PC-9 (cell line): Measurements from ENCODE around the gene ZNF570. TPM values are rescaled to one million over a fixed set of nuclear protein-coding genes. Genes with fewer than 3 reads are reported as not detected.
A peak's percentile ranks its signal among the peaks of the same experiment; 100 is the strongest.

Experiments
- BruUV-seq: library from RNA; stranded (reverse); fragments of 400-500 nt; replicated peaks from 2 replicates; lab custom pipeline; 2021; lab: Mats Ljungman, UMichigan
- CTCF ChIA-PET: fragments of 300-600 bp; sonication (Branson Sonifier 250); formaldehyde crosslinking; loops from one replicate; lab custom pipeline; 2022; ENCODE audit warnings: antibody characterized with exemption; lab: Charles Lee
- POLR2A ChIA-PET: fragments of 300-600 bp; sonication (Branson Sonifier 250); formaldehyde crosslinking; loops from one replicate; lab custom pipeline; 2022; ENCODE audit warnings: antibody characterized with exemption; ENCODE audit not compliant: unreplicated experiment; lab: Charles Lee
- DNase-seq, 2 experiments: peaks; one replicate each; pipeline versions ENCODE4 v3.0.0 to v3.0.0-alpha.2; 2015 to 2022; ENCODE audit warnings: mixed read lengths in 1 of 2
- H2AFZ ChIP-seq: fragments of 200-600 bp; sonication (generic); 2 replicates; pipeline ENCODE4 v1.8.1; 2017; ENCODE audit warnings: antibody characterized with exemption
- H3F3A ChIP-seq: fragments of 200-600 bp; sonication (generic); 2 replicates; pipeline ENCODE4 v1.8.1; 2017; ENCODE audit warnings: antibody characterized with exemption, mild to moderate bottlenecking, low read depth; ENCODE audit not compliant: insufficient read depth
- H3K27ac ChIP-seq: fragments of 200-600 bp; sonication (generic); 2 replicates; pipeline ENCODE4 v1.6.1; 2016; ENCODE audit warnings: mixed run types
- H3K27me3 ChIP-seq: fragments of 200-600 bp; sonication (generic); 2 replicates; pipeline ENCODE4 v1.6.1; 2016; ENCODE audit warnings: low read depth, mixed run types; ENCODE audit not compliant: insufficient read depth
- H3K36me3 ChIP-seq: fragments of 200-600 bp; sonication (generic); 2 replicates; pipeline ENCODE4 v1.6.1; 2016; ENCODE audit warnings: low read depth, mixed run types
- H3K4me1 ChIP-seq: fragments of 200-600 bp; sonication (generic); replicated peaks from 2 replicates; pipeline ENCODE4 v1.6.1; 2016; ENCODE audit warnings: mixed run types; ENCODE audit not compliant: insufficient read depth
- H3K4me2 ChIP-seq: fragments of 200-600 bp; sonication (generic); 2 replicates; pipeline ENCODE4 v1.6.1; 2017; ENCODE audit warnings: mixed run types
- H3K4me3 ChIP-seq: fragments of 200-600 bp; sonication (generic); 2 replicates; pipeline ENCODE4 v1.6.1; 2016; ENCODE audit warnings: mixed run types
- H3K79me2 ChIP-seq: fragments of 200-600 bp; sonication (generic); 2 replicates; pipeline ENCODE4 v1.6.1; 2017; ENCODE audit warnings: low read depth, mixed run types
- H3K9me2 ChIP-seq: fragments of 200-600 bp; sonication (generic); 2 replicates; pipeline ENCODE4 v1.8.1; 2017; ENCODE audit warnings: mild to moderate bottlenecking; ENCODE audit not compliant: insufficient read depth
- H3K9me3 ChIP-seq: fragments of 200-600 bp; sonication (generic); 2 replicates; pipeline ENCODE4 v1.8.1; 2016; ENCODE audit warnings: low read depth; ENCODE audit not compliant: insufficient read depth
- H4K20me1 ChIP-seq: fragments of 200-600 bp; sonication (generic); 2 replicates; pipeline ENCODE4 v1.8.1; 2017; ENCODE audit not compliant: insufficient read depth
- CTCF ChIP-seq: fragments of 200-600 bp; sonication (generic); conservative IDR thresholded peaks from 2 replicates; pipeline ENCODE4 v1.6.1; 2017; ENCODE audit warnings: mixed run types, antibody characterized with exemption, mild to moderate bottlenecking, moderate library complexity
- EZH2 ChIP-seq: fragments of 200-600 bp; sonication (generic); IDR thresholded peaks from 2 replicates; pipeline ENCODE4 v1.8.0; 2017; ENCODE audit warnings: antibody characterized with exemption, low read depth
- intact Hi-C: fragments of 100-400 bp; cut with micrococcal nuclease; formaldehyde crosslinking; loops from one replicate; pipeline ENCODE4 v1.10.0; 2022; ENCODE audit not compliant: unreplicated experiment
- total RNA-seq: library from RNA; stranded (reverse); gene quantifications from 2 replicates; pipeline ENCODE4 v1.2.3, GENCODE V29; 2021

ZNF570 gene
- total RNA-seq, 1 experiment from 2014 or later = 3.6 TPM

GRCh38 chr19:37467608-37468090 is 1.5 kb upstream of the ZNF570 start:
- H3K9me3 ChIP-seq = peaks cover 16% of the 10 kb centered on the region
- H3K4me2 ChIP-seq = peak overlapping the region; percentile 80
- H3K27me3 ChIP-seq = no peaks in the 10 kb centered on the region
- ChIA-PET CTCF (no interaction called here), POLR2A (interaction anchor here (0.6 to 0.8 kb wide), 3 partner anchors 97 to 907 kb away, joined by 3 to 7 read pairs (median 3); partner anchors contain the start of genes PSMD8 and ZNF527)
- no peak for TF ChIP-seq EZH2
- TF ChIP-seq CTCF = no peak
- H3K4me3 ChIP-seq = peak overlapping the region; percentile 74; the same call in 1 of the 2 replicates
- no peak overlapping the region for H3K27ac ChIP-seq
- no peaks in the 10 kb centered on the region for H4K20me1 ChIP-seq
- DNase-seq = no peak
- H3K4me1 ChIP-seq = peaks cover 11% of the 10 kb centered on the region; the same call in 1 of the 2 replicates
- no peaks in the 10 kb centered on the region; the same call in 1 of the 2 replicates for H3F3A ChIP-seq
- 0 out of 2 replicates have a peak, but pooled peaks cover 4% of the 10 kb centered on the region for H3K36me3 ChIP-seq
- H2AFZ ChIP-seq = peak overlapping the region; percentile 90
- H3K9me2 ChIP-seq = no peaks in the 10 kb centered on the region
- intact Hi-C loops = loop anchor here (1.0 to 5.0 kb wide), 3 partner anchors 127 to 390 kb away; partner anchors contain the start of genes ZNF420, ZNF540, ZNF571 and ZNF585A
- BruUV-seq = no TSS peak
- no peaks in the 10 kb centered on the region for H3K79me2 ChIP-seq

- Histone ChIP-seq H3K36me3 (0 out of 2 replicates have a peak, but pooled peaks cover 4% of the 10 kb centered on the region), H3F3A (no peaks in the 10 kb centered on the region; the same call in 1 of the 2 replicates), H3K4me1 (peaks cover 11% of the 10 kb centered on the region; the same call in 1 of the 2 replicates), H3K27me3 (no peaks in the 10 kb centered on the region), H3K27ac (no peak overlapping the region), H3K4me3 (peak overlapping the region; percentile 71), H4K20me1 (no peaks in the 10 kb centered on the region), H2AFZ (peak overlapping the region; percentile 97), H3K9me3 (peaks cover 11% of the 10 kb centered on the region), H3K9me2 (no peaks in the 10 kb centered on the region), H3K4me2 (peak overlapping the region; percentile 78), H3K79me2 (no peaks in the 10 kb centered on the region)
- intact Hi-C loops = no loop called here
- no peak for TF ChIP-seq EZH2
- TF ChIP-seq CTCF = no peak
- ChIA-PET POLR2A (no interaction called here), CTCF (no interaction called here)
- no peak for DNase-seq
- BruUV-seq = no TSS peak
Observed at GRCh38 chr19:37470216-37470615, 1.1 kb downstream of the ZNF570 start.

GRCh38 chr19:37472165-37472564 is 3.0 kb downstream of the ZNF570 start:
- Histone ChIP-seq H4K20me1 (no peaks in the 10 kb centered on the region), H3K27me3 (no peaks in the 10 kb centered on the region), H3K36me3 (peaks cover 8% of the 10 kb centered on the region; the same call in 1 of the 2 replicates), H3F3A (no peaks in the 10 kb centered on the region; the same call in 1 of the 2 replicates), H3K4me2 (no peak overlapping the region), H3K9me3 (peaks cover 15% of the 10 kb centered on the region), H3K27ac (no peak overlapping the region), H2AFZ (no peak overlapping the region), H3K4me3 (no peak overlapping the region), H3K9me2 (no peaks in the 10 kb centered on the region), H3K79me2 (no peaks in the 10 kb centered on the region), H3K4me1 (peaks cover 7% of the 10 kb centered on the region; the same call in 1 of the 2 replicates)
- DNase-seq = no peak
- intact Hi-C loops = no loop called here
- ChIA-PET CTCF (no interaction called here), POLR2A (no interaction called here)
- BruUV-seq = no TSS peak
- TF ChIP-seq CTCF (no peak), EZH2 (no peak)
